Subcutaneous adipose tissue (tissue), 4 donors: ENCODE results near the gene PDGFD. TPM values are rescaled to one million over a fixed set of nuclear protein-coding genes. Genes with fewer than 3 reads are reported as not detected.

Experiments used
- total RNA-seq, 4 donors: library from RNA; depleted of rRNA; stranded (reverse); fragments of >200 nt; gene quantifications; one replicate each; pipeline ENCODE4 v1.1.0, GENCODE V29; 2016
- TF ChIP-seq, protein P1 (sequence below): fragments of 450-650 bp; IDR thresholded peaks from one replicate; pipeline ENCODE4 v1.5.1; 2016; ENCODE audit warnings: low read depth, mild to moderate bottlenecking, control low read depth, antibody characterized with exemption, moderate library complexity

The PDGFD gene
- total RNA-seq, 4 donors from 2014 or later = 19.4 to 77.7 (median 44.9) TPM

DNA sequence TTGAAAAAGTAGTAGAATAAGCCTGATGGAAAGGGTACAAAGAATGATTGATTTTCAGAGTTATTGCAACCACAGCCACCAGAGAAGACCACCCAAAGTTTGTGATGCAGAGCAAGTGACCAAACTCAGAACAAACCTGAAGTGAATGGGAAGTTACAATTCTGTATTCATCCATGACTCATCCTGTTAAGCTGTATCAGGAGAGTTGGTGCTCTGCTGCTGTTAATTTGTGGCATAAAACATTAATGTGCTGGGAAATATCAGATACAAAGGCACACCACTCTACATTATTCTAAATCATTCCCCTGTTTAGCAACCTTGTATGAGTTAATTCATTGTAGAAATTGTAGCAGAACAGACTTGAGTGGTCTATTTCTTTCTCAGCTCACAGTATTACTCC is 19.6 kb upstream of the PDGFD start:
- TF ChIP-seq, protein P1, sequence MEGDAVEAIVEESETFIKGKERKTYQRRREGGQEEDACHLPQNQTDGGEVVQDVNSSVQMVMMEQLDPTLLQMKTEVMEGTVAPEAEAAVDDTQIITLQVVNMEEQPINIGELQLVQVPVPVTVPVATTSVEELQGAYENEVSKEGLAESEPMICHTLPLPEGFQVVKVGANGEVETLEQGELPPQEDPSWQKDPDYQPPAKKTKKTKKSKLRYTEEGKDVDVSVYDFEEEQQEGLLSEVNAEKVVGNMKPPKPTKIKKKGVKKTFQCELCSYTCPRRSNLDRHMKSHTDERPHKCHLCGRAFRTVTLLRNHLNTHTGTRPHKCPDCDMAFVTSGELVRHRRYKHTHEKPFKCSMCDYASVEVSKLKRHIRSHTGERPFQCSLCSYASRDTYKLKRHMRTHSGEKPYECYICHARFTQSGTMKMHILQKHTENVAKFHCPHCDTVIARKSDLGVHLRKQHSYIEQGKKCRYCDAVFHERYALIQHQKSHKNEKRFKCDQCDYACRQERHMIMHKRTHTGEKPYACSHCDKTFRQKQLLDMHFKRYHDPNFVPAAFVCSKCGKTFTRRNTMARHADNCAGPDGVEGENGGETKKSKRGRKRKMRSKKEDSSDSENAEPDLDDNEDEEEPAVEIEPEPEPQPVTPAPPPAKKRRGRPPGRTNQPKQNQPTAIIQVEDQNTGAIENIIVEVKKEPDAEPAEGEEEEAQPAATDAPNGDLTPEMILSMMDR = no peak

DNA sequence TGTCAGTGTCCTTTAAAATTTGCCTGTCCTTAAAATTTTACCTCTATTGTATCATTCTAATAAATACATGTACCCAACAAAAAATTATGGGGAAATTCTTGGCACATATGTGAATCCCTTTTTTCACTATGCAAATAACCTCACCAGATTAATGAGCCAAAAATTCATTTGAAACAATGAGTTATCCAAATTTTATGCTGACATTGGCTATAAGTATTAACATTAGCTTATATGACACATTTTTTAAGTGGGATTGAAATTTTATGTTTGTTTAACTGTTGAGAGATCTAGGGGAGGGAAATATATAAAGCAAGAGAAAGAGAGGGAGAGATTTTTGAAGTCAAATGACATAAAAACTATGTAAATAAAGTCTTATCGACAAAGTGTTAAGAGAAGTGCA is 11.8 kb upstream of the PDGFD start:
- TF ChIP-seq, protein P1 = no peak

DNA sequence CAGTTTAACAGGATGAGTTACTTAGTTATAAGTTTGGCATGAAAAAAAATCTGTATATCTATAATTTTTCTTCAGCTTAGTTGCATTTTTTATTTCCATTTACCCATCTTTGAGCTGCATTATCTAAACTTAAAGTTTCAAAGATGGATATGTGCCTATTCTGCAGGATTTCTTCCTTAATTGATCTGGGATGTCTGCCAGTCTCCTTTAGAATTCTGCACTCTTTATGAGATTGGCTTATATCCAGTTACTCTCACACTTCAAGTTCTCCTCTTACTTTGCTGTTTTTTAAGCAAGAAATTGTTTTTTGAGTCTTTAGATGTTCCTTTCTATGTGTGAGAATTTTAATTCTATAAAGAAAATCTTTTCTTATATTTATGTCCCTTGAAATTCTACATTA is 5.1 kb upstream of the PDGFD start:
- TF ChIP-seq, protein P1 = no peak

DNA sequence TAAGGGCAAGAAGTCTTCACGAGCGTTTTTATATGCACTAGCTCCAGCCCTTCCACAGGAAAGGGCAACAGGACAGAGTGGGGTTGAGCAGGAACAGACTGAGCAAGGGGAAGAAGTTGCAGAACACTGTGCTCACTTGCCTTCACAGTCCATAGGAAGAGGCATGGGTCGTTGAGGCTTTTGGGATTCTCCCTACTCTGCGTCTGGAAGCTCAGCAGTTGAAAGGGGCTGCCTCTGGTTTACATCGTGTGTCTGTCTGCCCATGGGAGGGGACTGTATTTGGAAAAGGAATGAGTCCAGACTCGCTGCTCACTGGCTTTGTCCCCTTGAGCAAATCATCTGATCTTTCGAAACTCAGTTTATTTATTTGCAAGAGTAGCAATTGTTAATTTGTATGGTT is 1.1 kb upstream of the PDGFD start:
- TF ChIP-seq, protein P1 = no peak

DNA sequence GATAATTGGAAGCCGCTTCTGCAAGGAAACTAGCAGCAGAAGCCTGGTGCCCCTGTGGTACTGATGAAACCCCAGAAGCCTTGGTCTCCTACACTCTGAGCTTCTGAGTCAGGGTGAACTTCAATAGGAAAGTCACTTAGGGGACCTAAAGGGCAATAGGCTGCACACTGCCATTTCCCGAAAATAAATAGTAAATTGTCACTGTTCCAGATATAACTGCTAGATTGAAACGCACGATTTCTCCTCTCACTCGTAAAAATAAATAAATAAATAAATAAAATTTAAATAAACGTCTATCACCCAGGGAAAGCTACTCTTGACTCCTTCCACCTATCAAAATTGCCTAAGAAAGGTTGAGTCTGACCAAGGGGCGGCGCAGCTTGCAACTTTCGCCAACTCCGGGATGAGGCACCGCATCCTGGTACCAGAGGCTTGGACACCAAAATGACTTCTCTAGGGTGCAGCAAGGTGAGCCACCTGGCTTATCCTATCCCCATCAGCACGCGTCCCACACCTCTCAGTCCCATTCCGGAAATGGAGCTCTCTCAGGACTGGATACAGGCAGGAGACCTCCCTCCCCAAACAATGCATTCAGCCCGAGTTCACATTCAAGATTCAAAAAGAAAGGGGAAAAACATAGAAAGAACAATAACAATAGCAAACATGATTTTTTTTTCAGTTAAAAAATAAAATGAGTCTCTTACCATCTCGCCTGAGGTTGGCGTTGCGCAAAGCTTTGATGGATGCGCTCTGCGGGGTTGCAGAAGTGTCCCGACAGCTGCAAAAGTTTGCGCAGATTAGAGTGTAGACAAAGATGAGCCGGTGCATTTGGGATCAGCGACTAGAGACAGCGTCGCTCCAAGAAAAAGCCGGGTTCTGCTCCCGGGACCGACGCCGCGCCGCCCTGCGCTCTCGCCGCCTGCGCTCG is 583 bp downstream of the PDGFD start:
- TF ChIP-seq, protein P1 = no peak

DNA sequence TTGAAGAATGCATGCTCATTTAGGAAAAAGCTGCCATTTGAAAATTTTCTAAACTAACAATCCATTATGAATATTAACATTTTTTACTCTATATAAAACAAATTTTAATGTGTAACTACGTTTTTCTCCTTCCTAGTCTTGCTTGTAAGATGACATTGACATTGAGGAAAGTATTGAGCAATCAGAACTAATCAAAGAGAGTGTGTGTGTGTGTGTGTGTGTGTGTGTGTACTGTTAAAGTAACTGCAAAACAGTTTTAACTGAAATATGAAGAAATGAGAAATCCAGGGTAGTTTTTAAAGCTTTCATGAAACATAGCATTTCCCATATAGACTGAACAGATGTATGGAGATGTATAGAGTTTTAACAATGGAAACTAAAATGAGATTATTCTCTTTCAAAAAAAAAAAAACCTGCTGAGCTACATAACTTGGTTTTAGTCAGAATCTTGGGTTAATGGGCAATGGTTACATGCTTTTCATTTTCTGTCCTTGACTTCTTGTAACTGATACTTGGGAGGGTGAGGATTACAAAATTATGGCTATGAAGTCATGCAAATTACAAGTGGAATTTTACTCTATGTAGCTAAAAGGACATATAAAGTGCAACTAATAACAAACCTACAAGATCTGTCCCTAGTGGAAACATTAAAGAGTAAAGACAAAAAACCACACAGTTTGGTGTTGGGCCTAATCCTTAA is 2.0 kb downstream of the PDGFD start:
- TF ChIP-seq, protein P1 = no peak

DNA sequence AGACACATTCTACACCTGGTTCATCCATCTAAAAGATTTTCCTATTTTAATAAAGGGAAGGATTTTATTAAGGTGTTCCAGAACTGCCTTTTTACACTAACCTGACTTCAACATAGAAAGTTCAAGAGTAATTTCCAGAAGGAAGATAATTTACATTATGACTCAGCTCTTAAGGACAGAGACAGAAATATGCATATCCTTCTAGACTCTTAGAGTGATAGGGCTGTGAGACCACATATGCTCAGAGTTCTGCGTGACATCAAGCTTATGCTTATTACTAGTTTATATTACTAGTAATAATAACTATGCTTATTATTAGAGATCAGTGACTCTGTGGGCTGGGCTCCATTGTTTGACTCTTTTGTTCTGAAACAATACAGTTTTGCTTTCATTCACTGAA is 4.6 kb downstream of the PDGFD start:
- TF ChIP-seq, protein P1 = no peak
